Middle frontal gyrus (tissue), 1 donor: ENCODE measurements around the gene RPL35.
"Not testable (repeated sequence)": the region's sequence is repeated elsewhere in the genome, so short reads cannot be mapped to it uniquely, and the experiment has no call there.

Experiments
- DNase-seq: peaks from one replicate; pipeline ENCODE4 v3.0.0-alpha.2; 2015; ENCODE audit warnings: low spot score; ENCODE audit errors: extremely low spot score

Gene RPL35

GRCh38 chr9:124852829-124853531 lies 8.8 kb downstream of the RPL35 start, which contains the start of gene WDR38:
Gene WDR38, plus strand, starts transcription at chr9:124853460. Its CDS starts 72 bp downstream, at chr9:124853532.
- DNase-seq = peak; percentile 34

DNA sequence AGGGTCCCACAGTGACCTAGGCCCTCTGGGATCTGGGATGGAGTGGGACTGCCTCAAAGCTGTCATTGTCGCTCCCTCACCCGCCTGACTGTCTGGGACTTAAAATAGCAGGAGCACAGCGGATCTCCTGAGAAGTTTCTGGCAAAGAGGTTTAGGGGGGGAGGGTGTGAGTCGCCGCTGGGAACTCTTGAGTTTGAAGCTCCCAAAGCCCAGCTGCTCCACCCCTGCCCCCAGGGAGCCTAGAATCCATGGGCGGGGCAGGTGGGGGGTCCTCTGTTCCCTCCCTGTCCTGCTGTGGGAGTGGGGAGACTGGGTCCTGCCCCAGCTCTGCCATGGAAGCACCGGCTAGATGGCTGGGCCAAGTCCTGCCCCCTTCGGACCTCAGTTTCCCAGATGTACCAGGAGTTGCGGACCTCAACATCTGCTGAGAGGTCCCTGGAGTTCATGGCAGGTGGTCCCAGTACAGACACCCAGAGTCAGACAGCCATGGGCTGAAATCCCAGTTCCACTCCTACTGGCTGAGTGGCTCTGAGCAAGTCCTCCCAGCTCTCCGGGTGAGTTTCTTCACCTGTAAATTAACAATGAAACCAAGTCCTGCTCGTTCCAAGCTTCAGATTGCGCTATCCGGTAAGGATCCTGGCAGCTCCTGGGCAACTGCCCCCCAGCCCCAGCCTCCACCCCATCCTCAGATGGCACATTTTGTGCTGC lies 9.5 kb downstream of the RPL35 start:
- DNase-seq = no peak

- no peak for DNase-seq
These were observed 12.0 kb downstream of the RPL35 start for GRCh38 chr9:124849801-124850200.

GRCh38 chr9:124846969-124847368 lies 14.8 kb downstream of the RPL35 start:
- no peak for DNase-seq

- not testable (repeated sequence) for DNase-seq
These were observed 15.3 kb downstream of the RPL35 start for GRCh38 chr9:124846467-124846866.

DNA sequence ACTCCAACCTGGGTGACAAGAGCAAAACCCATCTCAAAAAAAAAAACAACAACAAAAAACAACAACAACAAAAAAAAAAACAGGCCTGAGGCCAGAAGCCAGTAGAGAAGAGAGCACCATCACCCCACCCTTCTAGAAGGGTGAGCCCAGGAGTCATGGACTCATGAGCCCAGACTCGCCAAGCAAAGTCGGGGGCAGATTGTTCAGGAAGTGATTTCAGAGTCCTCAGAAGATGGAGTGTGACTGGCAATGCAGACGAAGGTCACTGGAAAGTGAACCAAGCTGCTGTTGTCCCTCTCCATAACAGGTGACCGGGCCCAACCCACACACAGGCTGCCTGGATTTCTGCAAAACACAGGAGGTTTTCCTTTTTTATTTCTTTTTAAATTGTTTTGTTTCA lies 17.5 kb downstream of the RPL35 start:
- DNase-seq = no peak

GRCh38 chr9:124843456-124844034 lies 18.2 kb downstream of the RPL35 start:
- no peak for DNase-seq

DNA sequence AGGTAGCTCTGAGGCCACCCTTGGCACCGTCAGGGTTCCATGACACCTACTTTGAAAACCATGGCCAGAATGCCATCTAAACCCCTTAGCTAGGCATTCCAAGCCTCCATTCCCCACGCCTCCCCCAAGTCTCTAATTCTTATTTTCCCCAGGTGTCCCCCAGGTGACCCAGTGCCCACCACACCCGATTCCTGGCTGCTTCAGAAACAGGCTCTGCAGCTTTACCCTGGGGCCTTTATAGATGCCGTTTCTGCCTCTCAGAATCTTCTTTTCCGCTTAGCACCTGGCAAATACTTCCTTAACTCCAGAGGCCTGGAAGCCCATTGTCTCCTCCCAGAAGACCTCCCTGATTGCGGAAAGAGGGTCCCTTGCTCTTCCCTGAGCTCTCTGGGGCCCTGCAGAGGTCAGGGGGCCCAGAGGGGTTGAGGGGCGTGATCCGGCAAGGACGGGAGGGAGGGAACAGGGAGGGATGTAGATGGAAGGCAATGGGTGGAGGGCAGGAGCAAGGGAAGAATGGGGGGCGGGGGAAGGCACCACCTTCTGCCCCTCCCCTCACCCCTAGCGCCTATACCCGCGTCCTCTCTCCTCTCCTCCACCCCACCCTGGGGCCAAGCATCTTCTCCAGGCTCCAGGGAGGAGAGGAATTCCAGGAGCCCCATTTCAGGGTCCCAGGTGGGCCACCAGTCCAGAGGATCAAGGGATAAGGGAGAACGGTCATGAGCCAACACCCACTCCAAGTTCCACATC lies 20.5 kb downstream of the RPL35 start:
- no peak for DNase-seq

GRCh38 chr9:124840300-124840833 lies 21.4 kb downstream of the RPL35 start:
- no peak for DNase-seq

DNA sequence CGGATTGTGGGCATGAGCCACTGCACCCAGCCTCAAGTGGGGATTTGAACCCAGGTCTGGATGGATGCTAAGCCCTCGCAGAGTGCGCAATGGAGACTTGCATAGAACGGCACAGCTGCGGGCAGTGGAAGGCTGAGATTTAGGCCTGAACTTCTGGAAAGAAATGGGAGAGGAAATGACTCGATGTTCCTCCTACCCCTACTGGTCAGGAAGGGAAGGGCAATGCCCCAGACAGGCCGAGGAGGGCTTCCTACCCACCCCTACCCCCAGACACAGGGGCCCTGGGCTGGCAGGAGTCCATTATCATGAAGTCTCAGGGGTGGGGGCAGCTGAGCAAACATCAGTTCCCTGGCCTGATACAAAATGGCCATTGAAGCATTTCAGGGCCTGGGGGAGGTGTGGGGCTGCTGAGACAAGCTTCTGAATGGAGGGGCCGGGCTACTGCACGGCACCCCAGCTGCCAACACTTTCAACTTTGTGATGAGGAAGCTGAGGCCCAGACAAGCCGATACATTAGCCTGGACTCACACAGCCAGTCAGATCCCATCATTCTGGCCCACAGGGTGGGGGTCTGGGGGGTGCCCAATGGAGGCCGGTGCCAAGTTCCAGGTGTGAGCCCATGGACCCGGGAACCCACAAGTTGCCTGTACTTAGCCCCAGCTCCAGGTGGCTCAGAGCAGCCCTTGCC lies 22.0 kb downstream of the RPL35 start:
- no peak for DNase-seq

GRCh38 chr9:124838567-124839275 lies 23.0 kb downstream of the RPL35 start:
- not testable (repeated sequence) for DNase-seq

GRCh38 chr9:124838132-124838531 lies 23.6 kb downstream of the RPL35 start:
- DNase-seq = not testable (repeated sequence)

- DNase-seq = no peak
These were observed 26.7 kb downstream of the RPL35 start for GRCh38 chr9:124835026-124835557.

DNA sequence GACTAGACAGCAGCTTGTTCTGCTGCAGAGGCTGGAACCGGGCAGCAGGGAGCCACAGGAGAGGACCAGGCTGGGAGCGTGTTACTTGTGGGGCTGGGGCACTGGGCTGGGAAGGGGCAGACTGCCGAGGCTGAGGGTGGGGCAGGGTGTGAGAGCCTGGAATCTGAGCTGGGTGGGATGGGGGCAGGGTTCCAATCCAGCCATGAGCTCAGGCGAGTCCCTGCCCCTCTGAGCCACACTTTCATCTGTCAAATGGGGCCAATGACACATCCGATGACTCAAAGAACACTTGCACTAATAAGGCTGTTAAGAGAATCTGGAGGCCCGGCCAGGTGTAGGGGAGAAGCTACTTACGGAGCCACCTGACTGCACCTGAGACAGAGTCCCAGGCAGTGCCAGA lies 27.2 kb downstream of the RPL35 start:
- no peak for DNase-seq

GRCh38 chr9:124831642-124832364 lies 30.0 kb downstream of the RPL35 start:
- DNase-seq = no peak

DNA sequence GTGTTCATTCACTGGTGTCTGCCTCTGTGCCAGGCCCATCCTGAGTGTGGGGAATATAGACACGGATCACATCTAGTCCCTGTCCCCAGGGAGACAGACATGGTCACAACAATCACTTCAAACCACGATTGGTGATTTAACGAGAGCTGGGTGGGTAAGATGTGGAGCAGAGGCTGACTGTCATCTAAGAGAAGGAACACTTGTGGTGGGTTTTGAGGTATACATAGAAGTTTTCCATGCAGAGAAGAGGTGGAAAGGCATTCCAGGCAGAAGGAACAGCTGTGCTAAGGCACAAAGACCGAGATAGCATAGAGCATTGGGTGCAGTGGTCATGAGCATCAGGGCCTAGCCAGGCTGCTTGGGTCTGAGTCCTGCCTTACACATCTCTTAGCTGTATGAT lies 31.2 kb downstream of the RPL35 start:
- no peak for DNase-seq

DNA sequence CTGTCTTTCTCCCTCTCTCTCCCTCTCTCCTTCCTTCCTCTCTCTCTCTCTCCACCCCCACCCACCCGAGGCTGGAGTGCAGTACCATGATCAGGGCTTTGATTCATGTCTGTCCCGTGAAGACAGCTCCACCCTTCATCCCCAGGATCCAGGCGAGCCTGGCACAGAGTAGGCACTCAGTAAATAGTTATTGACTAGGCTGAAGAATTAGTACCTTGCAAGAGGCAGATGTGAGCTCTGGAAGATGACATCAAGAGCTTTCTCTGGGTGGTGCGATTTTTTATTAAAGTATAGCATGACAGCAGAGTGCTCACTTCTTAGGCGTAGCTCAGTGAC lies 32.5 kb downstream of the RPL35 start:
- no peak for DNase-seq

- DNase-seq = no peak
These were observed 33.0 kb downstream of the RPL35 start for GRCh38 chr9:124828489-124829333.
